Gastroesophageal sphincter (tissue), 2 donors: ENCODE data around the gene AGPAT3.

Source experiments
- EP300 ChIP-seq: sonication (generic); formaldehyde crosslinking; IDR thresholded peaks from one replicate; pipeline ENCODE4 v1.6.1; 2017; ENCODE audit warnings: antibody characterized with exemption, mild to moderate bottlenecking
- POLR2AphosphoS5 ChIP-seq: sonication (generic); formaldehyde crosslinking; IDR thresholded peaks from one replicate; pipeline ENCODE4 v1.6.1; 2017; ENCODE audit warnings: antibody characterized with exemption

DNA sequence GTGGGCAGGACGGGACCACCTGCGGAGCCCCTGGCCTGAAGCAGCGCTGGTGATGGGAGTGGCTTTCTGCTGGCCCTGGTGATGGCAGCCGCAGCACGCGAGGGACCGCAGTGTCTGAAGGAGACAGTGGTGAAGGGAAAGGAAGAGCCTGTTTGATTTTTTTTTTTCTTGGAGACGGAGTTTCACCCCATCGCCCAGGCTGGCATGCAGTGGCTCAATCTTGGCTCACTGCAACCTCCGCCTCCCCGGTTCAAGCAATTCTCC is 106.9 kb downstream of the AGPAT3 start:
- TF ChIP-seq EP300 (no peak), POLR2AphosphoS5 (no peak)
